ENCODE data around the gene COL10A1. TPM values are rescaled to one million over a fixed set of nuclear protein-coding genes. Genes with fewer than 3 reads are reported as not detected.
"Not testable (repeated sequence)": the region's sequence is repeated elsewhere in the genome, so short reads cannot be mapped to it uniquely, and the experiment has no call there.

The COL10A1 gene
- polyA plus RNA-seq, 2 of the 4 experiments (the other 2 are of a cell fraction) = not detected

DNA sequence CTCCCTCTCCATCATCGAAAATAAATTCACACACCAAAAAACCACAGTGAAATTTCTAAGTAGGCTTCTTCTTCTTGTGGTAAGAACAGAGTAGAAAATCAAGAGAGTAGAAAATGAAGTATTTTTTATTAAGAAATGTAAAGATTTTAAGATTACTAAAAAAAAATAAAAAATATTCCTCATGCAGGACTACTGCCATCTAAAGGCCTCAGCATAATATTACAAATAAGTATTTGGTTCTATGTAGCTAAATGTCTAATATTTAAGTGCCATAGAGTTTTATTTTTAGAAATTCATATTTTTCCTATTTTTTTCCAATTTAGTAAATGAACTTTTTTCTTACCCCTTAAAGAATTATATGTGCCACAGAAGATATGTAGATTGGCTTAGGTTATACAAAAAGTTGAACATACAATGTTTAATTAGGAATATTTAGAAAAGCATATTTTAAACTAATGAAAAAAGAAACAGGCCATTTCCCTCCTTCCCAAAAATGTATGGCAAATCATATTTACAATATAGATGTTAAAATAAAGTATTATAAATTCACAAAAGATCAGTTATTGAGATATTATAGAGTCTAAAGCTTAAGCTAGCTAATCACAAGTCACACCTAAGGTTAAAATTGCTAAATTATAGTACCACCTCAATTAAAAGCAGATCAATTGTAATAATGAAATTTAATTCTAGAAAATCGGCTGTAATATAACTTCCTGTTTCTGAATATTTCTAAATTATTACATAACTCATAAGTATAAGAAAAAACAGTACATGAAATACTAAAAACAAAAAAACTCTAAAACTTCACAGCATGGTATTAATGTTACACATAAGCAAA lies 28.7 kb downstream of the COL10A1 start (continued):
- TF ChIP-seq, protein P1, sequence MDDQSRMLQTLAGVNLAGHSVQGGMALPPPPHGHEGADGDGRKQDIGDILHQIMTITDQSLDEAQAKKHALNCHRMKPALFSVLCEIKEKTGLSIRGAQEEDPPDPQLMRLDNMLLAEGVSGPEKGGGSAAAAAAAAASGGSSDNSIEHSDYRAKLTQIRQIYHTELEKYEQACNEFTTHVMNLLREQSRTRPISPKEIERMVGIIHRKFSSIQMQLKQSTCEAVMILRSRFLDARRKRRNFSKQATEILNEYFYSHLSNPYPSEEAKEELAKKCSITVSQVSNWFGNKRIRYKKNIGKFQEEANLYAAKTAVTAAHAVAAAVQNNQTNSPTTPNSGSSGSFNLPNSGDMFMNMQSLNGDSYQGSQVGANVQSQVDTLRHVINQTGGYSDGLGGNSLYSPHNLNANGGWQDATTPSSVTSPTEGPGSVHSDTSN (IDR thresholded peaks at IDR 0.05) = no peak

DNA sequence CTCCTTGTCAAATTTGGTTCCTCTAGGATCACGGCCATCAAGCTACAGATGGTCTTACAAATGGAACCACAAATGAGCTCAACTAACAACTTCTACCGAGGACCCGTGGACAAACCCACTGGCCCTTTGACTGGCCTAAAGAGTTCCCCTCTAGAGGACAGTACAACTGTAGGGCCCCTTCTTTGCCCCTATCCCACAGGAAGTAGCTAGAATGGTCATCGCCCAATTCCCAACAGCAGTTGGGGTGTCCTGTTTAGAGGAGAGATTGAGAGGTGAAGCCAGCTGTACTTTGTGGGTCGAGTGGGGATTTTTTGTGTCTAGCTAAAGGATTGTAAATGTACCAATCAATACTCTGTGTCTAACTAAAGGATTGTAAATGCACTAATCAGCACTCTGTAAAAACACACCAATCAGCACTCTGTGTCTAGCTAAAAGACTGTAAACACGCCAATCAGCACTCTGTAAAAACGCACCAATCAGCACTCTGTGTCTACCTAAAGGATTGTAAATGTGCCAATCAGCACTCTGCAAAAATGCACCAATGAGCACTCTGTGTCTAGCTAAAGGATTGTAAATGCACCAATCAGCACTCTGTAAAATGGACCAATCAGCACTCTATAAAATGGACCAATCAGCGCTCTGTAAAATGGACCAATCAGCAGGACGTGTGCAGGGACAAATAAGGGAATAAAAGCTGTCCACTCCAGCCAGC lies 29.7 kb downstream of the COL10A1 start:
- H3K4me3 ChIP-seq, H3K27ac ChIP-seq, FAIRE-seq, POLR2A ChIA-PET, H3K4me2 ChIP-seq, ATAC-seq: not testable (repeated sequence)
- CTCF ChIA-PET = interaction anchor here (1.0 to 3.0 kb wide), 14 partner anchors 10 to 92 kb away, joined by 3 to 15 read pairs (median 6); partner anchors contain the start of gene FRK
- H3K4me1 ChIP-seq = peaks cover 13% of the 10 kb centered on the region
- TF ChIP-seq MAFK (IDR thresholded peaks at IDR 0.05; ENCODE audit: partially characterized antibody) = peak; percentile 77
- H3K9me3 ChIP-seq = peaks cover 11% of the 10 kb centered on the region; the same call in 2 of the 3 replicates
- peak in 1 of 2 experiments; percentile 9 for DNase-seq (ENCODE audit: low read depth in 1 of 2, low spot score in 1 of 2)
- 63% methylated on average over 8 of the region's 9 CpGs for WGBS (ENCODE audit: missing lambda C conversion rate)

- ChIA-PET CTCF (no interaction called here), POLR2A (no interaction called here)
- H3K9me3 ChIP-seq = peaks cover 11% of the 10 kb centered on the region; the same call in 2 of the 3 replicates
- WGBS (ENCODE audit: missing lambda C conversion rate) = 93% methylated on average over 7 of the region's 7 CpGs
- no peak overlapping the region for H3K4me3 ChIP-seq
- TF ChIP-seq CHD4 (IDR thresholded peaks at IDR 0.05; ENCODE audit: borderline replicate concordance) (no peak), TFCP2L1 (CRISPR knock-in tag; IDR thresholded peaks at IDR 0.05) (no peak), BHLHE40 (IDR thresholded peaks at IDR 0.05; ENCODE audit: low read depth, low read length) (no peak), ZFP36 (IDR thresholded peaks at IDR 0.05; ENCODE audit: borderline replicate concordance, partially characterized antibody) (no peak), PHF8 (IDR thresholded peaks at IDR 0.05; ENCODE audit: borderline replicate concordance, low read depth) (no peak), HOXB5 (CRISPR knock-in tag; IDR thresholded peaks at IDR 0.05) (no peak)
- DNase-seq (ENCODE audit: low read depth in 1 of 2, low spot score in 1 of 2) (no peak), FAIRE-seq (no peak), ATAC-seq (no peak)
- no peak overlapping the region for H3K27ac ChIP-seq
- H3K4me2 ChIP-seq = no peak overlapping the region
- H3K4me1 ChIP-seq = peaks cover 3% of the 10 kb centered on the region; the same call in 2 of the 3 replicates
Observed at GRCh38 chr6:116094041-116094440, 31.9 kb downstream of the COL10A1 start.

DNA sequence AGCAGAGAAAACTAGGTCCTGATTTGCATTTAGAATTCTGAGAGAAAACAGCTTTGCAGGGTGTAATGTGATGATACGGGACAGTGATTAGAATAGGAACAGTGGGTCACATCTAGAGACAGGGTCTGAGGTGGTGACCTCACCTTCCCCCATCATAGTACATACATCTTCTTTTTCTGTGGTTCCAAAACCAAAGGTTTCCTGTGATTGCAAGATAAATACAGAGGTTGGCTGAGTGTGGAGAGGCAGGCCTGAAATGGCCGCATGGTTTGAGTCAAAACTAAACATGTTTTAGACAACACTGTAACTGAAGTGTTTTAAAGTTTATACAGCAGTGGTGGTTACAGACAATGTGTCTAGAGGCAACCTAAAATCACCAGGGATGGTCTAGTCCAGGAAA lies 35.7 kb downstream of the COL10A1 start:
- H3K4me1 ChIP-seq = peaks cover 11% of the 10 kb centered on the region; the same call in 1 of the 3 replicates
- no peak overlapping the region for H3K27ac ChIP-seq
- no peak overlapping the region for H3K4me2 ChIP-seq
- ATAC-seq = no peak
- FAIRE-seq = no peak
- H3K9me3 ChIP-seq = no peaks in the 10 kb centered on the region
- H3K4me3 ChIP-seq = no peak overlapping the region
- WGBS (ENCODE audit: missing lambda C conversion rate) = 83% methylated on average over 2 of the region's 2 CpGs
- ChIA-PET CTCF (no interaction called here), POLR2A (no interaction called here)
- DNase-seq (ENCODE audit: low read depth in 1 of 2, low spot score in 1 of 2) = no peak
- no peak for TF ChIP-seq JUNB (IDR thresholded peaks at IDR 0.05)

GRCh38 chr6:116088946-116089345 lies 37.0 kb downstream of the COL10A1 start:
- TF ChIP-seq, protein P1 (IDR thresholded peaks at IDR 0.05) = no peak
- TF ChIP-seq CHD4 (IDR thresholded peaks at IDR 0.05; ENCODE audit: borderline replicate concordance) = no peak
- no peak for FAIRE-seq
- H3K4me1 ChIP-seq = peaks cover 11% of the 10 kb centered on the region; the same call in 1 of the 3 replicates
- H3K4me2 ChIP-seq = no peak overlapping the region
- no peak overlapping the region for H3K27ac ChIP-seq
- POLR2A ChIA-PET = no interaction called here
- CTCF ChIA-PET = no interaction called here
- ATAC-seq = no peak
- DNase-seq (ENCODE audit: low read depth in 1 of 2, low spot score in 1 of 2) = no peak
- H3K9me3 ChIP-seq = no peaks in the 10 kb centered on the region
- no peak overlapping the region for H3K4me3 ChIP-seq

Data from A549 (cell line).